GM21723 (cell line): ENCODE measurements around the gene CACNG6.

ENCODE experiments used
- ATAC-seq: cut with Tn5 transposase; IDR thresholded peaks from one replicate; pipeline ENCODE4 v1.9.1; 2021; ENCODE audit warnings: mild to moderate bottlenecking, moderate library complexity; ENCODE audit not compliant: unreplicated experiment

The CACNG6 gene

DNA sequence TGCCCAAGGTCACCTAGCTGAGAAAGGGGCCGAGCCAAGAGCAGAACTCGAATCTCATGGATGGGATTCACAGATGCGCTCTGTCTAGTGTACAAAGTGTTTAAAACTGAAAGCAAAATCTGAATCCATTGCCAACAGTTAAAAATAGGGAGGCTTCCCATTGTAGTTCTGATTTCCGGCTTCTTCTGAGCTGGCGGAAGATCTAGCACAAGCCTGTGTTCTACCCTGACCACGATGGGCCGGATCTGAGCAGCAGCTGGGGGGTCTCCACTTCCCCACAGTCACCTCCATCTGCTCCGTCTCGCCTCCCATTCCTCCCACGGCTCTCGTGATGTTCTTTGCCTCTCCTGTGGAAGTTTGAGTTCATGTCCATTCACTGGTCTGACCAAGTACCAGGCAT is 26.3 kb upstream of the CACNG6 start:
- ATAC-seq = no peak

DNA sequence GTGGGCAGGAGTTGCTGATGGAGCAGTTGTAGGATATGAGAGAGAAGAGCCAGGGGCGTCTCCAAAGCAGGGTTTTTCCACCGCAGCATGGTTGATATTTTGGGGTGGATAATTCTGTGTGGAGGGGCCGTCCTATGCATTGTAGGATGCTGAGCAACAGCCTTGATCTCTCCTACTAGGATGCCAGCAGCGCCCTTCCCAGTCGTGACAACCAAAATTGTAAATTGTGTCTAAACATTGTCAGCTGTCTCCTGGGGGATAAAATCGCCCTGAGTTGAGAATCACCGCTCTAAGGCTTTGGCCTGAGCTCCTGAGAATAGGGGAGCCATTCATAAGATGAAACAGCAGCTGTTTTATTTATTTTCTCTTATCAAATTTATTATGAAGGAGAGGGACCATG is 24.5 kb upstream of the CACNG6 start:
- ATAC-seq = no peak

DNA sequence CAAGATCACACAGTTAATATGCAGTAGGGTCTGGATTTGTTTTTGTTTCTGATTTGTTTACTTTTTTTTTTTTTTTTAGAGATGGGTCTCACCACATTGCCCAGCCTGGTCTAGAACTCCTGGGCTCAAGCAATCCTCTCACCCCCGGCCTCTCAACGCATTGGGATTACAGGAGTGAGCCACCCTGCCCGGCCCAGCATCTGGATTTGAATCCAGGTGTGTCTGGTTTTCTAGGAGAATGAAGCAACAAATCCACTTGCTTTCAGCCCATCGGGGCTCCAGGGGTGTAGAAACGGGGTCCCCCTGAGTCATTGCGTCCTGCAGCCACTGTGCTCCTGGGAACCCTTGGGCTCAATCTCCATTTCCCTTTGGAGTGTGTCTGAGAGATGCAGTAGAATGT is 22.1 kb upstream of the CACNG6 start:
- no peak for ATAC-seq

DNA sequence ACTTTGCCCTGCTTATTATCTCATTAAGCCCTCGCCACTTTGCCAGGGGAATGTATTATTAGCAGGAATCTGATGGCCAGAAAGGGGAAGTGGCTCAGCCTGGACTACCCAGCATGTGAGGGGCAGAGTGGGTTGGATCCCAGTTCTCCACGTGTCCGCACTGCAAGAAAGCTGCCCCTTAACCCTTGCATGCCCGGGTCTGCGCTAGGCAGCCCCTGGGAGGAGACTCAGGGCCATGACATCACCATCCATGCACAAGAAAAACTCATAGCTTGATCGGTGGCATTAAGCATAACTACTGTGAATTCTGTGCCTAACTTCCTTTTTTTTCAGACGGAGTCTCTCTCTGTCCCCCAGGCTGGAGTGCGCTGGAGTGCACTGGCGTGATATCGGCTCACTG is 19.8 kb upstream of the CACNG6 start:
- no peak for ATAC-seq

DNA sequence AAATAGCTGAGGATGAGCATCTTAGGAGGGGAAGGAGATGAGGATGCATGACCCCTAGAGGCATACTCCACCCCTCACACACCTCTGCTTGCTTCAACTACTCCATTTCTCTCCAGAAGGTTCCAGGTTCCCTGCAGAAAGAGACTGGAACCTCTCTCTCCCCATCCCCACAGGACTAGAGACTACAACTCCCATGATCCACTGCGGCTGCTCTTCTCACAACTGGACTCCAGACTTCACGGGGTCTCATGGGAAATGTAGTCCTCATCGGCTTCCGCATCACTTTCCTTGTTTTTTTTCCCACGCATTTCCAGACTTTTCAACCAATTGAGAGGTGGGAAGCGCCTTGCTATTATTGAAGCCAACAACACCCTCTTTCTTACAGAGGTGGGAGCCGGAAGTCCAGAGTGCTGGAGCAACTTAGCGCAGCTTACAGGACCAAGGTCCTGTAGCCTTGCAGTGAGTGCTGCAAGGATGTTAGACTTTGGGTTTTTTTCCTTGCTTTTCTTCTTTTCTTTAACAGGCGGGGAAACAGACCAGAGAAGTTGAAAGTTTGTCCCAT is 13.9 kb upstream of the CACNG6 start:
- ATAC-seq = no peak

DNA sequence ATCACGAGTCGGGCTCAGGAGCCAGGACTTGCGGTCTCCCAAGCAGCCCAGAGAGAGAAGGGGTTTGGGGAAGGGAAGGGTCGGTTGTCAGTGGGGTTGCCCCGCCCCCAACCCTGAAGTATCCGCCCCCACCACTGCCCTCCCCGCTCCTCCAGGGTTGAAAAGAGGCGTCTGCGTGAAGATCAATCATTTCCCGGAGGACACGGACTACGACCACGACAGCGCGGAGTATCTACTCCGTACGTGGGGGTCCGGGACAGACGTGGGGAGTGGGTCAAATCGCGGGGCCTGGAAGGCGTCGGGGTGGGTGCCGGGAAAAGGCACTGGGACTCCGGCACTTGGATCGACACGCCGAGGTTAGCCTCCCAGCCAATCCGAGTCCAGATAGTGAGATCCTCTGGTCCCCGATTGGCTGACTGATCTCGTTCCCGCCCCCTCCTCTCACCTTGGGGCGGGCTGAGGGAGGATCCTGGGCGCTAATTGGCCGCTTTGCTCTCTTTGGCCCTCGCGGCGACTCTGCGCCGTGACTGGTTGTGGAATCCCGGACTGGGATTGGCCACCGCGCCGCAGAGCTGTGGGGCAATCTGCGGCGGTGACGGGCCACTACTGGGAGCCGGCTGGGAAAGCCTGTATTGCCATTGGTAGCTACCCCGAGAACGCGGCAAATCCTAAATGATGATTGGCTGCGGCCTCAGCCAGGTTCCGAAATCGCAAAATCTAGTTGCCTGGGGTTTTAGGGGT is 13.3 kb upstream of the CACNG6 start:
- ATAC-seq = no peak

DNA sequence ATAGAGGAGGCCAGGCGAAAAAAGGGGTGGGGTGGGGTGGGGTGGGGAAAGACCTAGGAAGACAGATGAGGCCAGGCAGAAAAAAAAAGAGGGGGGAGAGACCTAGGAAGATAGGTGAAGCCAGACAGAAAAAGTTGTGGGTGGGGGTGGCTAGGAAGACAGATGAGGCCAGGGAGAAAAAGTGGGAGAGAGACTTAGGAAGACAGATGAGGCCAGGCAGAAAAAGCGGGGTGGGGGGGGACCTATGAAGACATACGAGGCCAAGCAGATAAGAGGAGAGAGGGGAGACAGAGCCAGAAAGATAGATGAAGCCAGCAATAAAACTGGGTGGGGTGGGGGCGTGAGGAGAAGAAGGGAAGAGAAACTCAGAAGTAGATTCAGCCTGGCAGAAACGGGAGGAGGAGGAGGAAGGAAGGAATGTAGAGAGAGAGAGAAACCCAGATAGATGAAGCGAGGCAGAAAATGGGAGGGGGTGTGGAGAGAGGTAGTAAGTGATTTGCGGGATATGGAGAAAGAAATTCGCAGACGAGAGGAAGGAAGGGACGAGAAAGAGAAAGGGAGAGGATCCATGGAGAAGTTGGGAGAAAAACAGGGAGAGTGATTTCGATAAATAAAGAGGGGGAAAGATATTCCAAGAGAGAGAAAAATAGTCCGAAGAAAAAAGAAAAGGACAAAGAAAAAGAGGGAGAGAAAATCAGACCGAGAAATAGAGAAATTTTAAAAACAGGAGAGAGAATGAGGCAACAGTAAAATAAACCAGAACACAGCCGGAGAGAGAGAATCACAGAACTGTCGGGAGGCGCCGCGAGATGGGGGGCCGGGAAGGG is 12.2 kb upstream of the CACNG6 start:
- no peak for ATAC-seq

DNA sequence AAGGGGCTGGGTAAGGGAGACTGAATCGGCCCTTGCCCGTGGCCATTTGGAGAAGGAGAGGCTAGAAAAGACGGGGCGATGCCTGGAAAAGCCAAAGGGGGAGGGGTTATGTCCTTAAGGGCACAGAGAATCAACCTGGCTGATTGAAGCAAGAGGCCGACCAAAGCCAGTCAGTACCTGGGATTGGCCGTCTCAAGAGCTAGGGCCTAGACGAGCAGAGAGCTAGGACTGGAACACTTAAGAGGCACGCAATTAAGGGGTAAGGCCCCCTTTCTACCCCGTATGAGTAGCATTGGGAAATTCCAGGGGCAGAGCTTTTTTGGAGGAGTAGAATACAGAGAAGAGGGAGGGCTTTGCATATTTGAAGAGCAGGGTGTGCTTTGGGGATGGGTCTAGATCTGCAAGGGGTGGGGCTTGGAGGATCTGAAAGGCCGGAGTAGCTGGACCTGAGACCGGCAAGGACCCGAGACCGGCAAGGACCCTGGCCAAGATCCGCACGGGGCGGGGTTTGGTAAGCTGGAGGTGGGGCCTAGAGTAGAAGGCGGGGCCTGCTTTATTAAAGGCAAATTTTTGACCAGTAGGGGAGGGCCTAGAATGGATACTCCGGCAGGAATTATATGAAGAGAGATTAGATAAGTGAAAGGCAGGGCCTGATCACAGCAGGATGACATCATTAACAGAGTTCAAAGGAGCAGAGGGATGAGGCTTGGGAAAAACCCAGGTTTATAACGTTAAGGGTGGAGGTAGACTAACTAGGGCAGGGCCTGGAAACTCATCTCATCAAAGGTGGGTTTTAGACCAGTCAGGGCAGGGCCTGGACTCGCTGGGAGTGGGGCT is 10.7 kb upstream of the CACNG6 start:
- no peak for ATAC-seq

DNA sequence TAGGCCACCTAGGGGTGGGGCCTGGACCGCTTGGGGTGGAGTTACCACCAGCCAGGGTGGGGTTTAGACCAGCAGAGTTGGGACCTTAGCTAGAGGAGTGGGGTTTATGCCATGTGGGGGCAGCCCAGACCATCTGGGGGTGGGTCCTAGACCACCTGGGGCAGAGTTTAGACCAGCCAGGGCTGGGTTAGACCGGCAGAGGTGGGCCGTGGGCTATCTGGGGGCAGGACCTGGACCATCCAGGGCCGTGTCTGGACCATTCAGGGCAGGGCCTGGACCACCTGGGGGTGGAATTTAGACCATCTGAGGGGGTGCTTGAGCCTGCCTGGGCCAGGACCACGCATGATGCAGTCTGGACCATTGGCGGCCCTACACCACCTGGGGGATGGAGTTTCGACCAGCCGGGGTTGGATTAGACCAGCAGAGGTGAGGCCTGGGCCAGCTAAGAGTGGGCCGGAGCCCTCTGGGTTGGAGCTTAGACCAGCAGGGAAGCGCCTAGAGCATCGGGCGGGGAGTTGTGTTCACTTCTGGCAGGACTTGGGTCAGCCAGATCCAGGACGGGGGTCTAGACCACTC is 10.0 kb upstream of the CACNG6 start:
- no peak for ATAC-seq

DNA sequence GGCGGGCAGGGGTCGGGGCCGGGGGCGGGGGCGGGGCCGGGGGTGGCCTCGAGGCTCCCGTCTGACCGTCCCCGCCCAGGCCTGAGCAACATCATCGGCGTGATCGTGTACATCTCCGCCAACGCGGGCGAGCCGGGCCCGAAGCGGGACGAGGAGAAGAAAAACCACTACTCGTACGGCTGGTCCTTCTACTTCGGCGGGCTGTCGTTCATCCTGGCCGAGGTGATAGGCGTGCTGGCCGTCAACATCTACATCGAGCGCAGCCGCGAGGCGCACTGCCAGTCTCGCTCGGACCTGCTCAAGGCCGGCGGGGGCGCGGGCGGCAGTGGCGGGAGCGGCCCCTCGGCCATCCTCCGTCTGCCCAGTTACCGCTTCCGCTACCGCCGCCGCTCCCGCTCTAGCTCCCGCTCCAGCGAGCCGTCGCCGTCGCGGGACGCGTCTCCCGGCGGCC is 9.4 kb upstream of the CACNG6 start:
- ATAC-seq = no peak

DNA sequence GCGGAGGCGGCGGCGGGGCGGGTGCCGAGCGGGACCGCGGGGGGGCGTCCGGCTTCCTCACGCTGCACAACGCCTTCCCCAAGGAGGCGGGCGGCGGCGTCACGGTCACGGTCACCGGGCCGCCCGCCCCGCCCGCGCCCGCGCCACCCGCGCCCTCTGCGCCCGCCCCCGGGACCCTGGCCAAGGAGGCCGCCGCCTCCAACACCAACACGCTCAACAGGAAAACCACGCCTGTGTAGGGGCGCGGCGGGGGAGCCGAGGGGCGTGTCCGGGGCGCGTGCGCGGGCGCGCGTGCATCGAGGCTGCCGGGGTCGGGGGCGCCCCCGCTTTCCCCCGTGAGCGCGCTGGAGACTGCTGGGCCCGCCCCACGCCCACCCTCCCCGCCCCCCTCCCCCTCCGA is 8.8 kb upstream of the CACNG6 start:
- no peak for ATAC-seq

DNA sequence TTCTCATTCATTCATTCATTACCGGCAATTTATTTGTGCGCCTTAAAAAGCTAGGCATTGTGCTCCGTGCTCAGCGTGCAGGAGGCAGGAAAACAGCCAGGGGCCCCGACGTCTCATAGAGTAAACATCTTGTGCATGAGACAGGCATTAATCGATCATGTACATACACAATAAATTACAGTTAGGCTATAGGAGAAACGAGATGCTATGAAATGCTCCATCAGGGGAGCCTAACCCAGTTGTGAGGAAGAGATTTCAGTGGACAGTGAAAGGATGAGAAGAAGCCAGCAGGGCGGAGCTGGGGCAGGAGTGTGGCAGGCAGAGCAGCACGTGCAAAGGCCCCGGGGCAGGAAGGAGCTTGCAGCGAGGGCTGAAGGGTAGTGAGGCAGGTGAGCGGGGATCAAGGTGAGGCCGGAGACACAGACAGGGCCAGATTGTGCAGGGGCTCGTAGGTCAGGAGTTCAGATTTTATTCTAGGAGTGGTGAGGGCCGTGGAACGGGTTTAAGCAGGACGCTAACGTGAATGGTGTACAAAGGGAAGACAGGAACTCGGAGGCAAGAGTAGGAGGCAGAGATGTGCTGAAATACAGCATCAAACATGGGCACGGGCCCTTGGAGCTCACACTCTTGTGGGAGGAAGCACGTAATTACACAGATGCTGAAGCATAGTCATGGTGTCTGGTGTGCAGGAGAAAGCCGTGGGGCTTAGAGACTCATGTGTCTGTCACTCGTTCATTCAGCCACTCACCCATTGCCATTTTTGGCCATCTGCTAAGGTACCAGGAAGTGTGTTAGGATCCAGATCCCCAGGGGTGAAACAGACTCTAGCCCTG is 7.8 kb upstream of the CACNG6 start:
- ATAC-seq = no peak

DNA sequence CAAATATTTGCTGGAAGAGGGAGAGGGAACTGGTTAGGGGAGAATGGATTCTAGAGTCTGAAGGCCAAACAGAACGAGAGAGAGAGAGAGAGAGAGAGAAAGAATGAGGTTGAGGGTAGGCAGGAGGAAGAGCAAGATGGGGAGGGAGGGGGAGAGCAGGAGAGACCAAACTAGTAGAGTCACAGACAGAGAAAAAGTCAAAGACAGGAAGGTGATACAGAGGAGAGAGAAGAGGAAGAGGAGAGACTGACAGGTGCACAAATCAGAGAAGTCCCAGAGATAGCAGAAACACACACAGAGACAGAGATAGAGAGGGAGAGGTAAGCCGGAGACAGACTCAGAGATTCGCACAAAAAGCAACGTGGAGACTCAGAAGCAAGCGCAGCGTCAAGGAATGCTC is 5.6 kb upstream of the CACNG6 start:
- ATAC-seq = no peak

DNA sequence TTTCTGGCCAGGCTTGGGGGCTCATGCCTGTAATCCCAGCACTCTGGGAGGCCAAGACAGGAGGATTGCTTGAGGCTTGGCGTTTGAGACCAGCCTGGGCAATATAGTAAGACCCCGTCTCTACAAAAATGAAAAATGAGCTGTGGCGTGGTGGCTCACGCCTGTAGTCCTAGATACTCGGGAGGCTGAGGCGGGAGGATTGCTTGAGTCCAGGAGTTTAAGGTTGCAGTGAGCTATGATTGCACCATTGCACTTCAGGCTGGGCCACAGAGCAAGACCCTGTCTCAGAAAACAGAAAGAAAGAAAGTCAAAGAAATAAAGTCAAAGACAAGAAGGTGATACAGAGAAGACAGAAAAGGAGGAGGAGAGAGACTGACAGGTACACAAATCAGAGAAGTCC is 2.5 kb upstream of the CACNG6 start:
- ATAC-seq = no peak

DNA sequence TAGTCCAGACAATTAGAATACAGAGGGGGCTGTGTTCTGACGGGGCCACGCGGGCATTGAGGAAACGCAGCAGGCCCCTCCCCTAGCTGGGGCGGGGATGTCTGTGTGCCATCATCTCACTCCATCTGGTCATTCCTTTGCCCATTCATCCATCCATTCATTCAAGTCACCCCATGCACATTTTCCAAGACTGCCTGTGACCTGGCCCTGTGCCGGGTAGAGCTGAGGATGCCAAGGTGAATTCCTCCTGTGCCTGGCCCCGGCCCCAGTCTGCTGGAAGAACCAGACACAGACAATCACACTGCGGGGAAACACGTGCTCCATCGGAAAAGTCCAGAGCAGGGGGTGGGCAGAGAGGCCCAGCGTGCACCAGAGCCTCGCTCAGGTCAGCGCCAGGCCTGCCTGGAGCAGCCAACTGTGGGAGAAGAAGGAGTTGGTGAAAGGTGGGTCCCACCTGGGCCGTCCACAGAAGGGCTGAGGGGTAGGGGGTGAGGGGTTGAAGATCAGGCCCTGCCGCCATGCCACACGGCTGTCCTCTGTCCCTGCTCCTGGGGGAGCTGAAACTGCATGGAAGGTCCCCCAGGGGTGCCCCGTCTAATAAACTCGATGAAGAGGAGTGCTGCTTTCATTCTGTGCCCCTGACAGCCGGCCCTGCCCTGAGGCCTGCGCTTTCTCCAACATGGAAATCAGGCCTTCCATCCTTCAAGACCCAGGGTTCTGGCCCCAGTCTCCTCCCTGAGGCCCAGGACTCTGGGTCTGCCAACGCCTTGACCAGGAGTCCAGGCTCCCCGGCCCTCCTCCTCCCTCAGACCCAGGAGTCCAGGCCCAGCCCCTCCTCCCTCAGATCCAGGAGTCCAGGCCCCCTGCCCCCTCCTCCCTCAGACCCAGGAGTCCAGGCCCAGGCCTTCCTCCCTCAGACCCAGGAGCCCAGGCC is 1.6 kb upstream of the CACNG6 start:
- no peak for ATAC-seq

DNA sequence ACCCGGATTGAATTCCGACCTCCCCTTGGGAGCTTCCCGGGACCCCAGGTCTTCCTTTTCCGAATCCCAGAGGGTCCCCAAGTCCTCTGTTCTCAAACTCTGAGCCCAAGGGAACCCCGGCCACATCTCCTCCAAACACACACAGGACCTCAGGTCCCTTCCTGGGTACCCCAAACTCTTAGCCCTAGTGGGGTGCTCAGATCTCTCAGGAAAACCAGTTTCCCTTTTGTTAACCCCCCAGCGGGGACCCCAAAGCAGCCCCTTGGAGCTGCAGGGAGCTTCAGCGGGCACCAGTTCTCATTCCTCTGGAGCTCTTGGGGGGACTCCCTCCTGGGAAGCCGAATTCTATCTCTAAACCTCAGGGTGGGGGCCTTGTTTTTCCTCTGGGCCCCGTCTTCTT is 774 bp downstream of the CACNG6 start:
- ATAC-seq = no peak

DNA sequence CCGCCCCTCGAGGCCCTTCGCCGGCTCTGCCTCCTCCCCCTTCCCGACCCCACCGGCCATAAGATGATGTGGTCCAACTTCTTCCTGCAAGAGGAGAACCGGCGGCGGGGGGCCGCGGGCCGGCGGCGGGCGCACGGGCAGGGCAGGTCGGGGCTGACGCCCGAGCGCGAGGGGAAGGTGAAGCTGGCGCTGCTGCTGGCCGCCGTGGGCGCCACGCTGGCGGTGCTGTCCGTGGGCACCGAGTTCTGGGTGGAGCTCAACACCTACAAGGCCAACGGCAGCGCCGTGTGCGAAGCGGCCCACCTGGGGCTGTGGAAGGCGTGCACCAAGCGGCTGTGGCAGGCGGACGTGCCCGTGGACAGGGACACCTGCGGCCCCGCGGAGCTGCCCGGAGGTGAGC is 1.4 kb downstream of the CACNG6 start:
- ATAC-seq = no peak

DNA sequence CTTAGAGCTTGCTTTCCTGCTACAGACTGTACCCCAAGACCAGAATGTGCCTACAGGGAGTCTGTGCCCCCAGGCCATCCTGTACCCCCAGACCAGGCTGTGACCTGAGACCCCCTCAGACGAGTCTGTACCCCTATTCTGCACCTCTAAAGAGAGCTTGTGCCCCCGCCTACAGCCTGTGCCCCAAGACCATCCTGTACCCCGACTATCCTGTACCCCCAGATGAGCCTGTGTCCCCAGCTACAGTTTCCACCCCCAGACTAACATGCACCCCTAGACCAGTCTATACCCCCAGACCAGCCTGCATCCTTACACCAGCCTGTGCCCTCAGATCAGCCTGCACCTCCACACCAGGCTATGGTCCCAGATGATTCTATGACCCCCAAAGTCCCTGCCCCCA is 2.0 kb downstream of the CACNG6 start:
- ATAC-seq = no peak

DNA sequence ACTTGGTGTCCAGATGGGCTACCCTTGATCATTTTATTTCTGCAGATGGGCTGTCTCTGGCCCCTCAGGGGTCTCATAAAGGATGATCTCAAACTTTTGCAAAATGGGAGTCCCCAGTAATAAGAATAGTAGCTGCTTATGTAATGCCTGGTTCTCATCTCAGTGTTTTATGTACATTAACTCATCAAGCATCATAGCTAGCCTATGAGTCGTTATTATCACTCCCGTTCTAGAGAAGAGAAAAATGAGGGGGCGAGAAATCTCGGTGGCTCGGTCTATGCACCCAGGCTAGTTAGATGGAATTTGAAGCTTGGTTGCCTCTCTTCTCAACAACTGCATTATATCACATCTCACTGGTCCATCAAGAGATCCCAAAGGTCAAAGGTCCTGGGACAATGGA is 3.4 kb downstream of the CACNG6 start:
- no peak for ATAC-seq
